Stimulated activated CD8-positive, alpha-beta memory T cell treated with anti-CD3 and anti-CD28 coated beads, Interleukin-7, amount 100 ng/mL, for 24 hours (primary cell): ENCODE measurements around the gene CCR7.

ENCODE experiments used
- DNase-seq: peaks from one replicate; pipeline ENCODE4 v3.0.0-alpha.2; 2020; ENCODE audit warnings: low read depth

The CCR7 gene

DNA sequence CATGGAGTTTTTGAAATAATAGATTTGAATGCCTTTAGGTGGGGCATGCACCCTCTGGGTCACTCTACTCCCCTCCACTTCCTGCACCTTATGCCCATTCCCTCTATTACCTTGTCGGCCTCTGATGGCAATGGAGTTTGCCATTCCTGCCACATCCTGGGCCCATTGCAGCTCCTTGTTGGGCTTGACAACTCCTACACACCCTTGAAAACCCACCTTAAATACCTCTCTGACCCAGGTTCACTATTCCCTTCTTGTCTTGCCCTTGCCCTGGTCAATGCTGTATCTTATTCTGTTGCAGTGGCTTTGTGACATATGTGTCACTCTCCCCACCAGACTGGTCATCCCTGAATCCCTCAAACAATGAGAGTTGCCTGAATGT lies 2.4 kb downstream of the CCR7 start:
- DNase-seq: no peak

DNA sequence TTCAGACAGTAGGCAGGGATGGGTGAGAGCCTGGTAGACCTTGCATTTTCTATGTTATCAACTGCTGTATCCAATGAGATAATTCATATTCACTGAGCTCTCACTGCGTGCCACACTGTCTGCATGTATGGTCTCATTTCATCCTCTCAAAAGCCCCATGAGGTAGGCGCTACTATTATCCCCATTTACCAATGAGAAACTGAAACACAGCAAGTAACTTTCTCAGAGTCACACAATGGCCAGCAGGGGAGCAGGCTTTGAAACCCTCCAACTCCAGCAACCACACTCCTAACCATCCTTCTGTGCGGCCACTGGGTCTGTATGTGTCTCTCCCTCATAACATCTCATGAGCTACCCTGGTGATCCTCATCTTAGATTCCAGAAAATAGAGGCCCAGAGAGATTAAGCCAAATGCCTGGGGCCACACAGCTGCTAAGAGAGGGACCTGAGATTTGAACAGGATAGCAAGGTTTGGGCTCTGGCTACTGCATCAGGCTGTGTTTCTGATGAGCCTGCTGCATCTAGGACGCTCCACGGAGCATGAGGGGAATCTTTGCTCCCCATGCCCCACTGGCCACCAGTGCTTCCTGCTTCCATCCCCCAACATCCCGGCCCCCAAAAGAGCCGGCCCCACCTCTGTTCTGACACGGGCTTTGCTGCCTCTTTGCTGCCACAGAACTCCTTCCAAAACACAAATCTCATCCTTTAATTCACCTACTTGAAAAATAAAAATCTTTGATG lies 3.2 kb downstream of the CCR7 start:
- no peak for DNase-seq

GRCh38 chr17:40561294-40561870 lies 3.9 kb downstream of the CCR7 start:
- DNase-seq: no peak

DNA sequence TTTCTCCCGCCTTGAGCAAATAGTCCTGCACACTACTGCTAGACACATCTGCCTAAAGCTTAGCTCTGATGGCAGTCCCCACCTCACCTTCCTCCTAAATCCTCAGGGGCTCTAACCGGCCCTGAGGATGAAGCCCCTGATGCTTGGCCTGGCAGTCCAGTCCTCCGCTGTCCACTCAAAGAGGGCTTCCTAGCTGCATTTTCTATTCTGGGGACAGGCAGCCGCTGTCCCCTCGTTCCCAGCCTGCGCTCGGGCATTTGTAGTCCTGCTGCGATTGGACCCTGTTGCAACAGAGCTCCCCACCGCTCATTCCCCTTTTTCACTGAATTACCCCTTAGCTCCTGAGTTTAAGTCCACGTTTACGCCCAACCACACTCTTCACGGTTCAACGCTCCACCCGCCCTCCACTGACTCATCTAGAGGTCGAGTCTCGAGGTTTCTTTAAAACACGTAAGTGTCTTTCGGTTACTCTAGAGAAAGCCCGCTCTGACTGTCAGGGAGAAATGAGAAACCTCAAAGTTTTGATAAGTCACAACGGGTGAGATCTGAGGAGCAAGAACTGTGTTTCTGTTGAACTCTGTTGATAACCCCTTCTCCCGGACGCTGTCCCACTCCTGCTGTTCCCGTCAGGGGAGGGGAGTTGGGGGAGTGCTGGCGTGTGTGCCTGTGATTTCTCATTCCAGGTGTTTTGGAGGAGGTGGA lies 4.5 kb downstream of the CCR7 start:
- DNase-seq: no peak

GRCh38 chr17:40559954-40560591 lies 5.2 kb downstream of the CCR7 start:
- DNase-seq: peak; percentile 78

DNA sequence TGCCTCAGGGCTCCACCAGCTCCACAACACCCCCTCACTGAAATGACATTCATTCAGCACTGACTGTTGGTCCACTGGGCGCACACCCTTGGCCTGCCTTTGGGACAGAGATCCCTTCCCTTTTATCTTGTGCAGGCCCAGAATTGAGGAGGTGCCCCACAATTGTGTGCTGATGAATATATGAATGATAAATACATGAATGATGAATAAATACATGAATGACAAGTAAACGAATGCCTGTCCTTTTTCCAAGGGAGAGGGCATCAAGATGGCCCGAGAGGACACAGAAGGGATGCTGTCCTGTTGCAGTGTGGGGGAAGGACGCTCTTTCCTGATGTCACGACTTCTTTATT lies 5.7 kb downstream of the CCR7 start:
- DNase-seq: no peak

DNA sequence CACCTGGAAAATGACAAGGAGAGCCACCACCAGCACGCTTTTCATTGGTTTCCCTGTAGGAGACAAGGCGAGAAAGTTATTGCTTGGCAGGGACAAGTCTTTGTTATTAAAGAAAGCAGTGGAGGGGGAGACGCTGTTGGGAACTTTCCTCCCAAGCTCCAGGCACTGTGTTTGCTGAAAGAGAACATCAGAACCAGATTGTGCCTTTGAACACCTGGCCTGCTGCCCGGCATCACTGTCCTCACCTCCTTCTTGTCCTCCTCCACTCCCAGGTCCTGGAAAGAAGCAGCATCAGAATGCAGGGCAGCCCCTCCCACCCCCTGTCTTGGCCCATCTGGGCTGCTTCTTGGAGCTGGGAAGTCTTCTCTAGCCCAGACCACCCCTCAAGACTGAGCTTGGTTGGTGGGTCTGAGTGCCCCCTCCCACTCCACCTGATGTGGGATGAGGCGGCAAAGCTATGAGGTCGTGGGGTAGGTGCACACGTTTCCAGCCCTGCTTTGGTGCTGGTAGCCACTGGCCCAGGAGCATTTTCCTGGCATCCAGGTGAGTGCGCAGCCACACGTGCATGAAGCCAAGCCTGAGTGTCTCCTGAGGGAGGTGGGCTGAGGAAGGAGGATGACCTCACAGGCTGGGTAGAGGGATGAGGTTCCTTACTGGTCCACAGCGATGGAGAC lies 6.2 kb downstream of the CCR7 start:
- DNase-seq: no peak

- DNase-seq: no peak
Measured at GRCh38 chr17:40558300-40558889, 6.9 kb downstream of the CCR7 start.

DNA sequence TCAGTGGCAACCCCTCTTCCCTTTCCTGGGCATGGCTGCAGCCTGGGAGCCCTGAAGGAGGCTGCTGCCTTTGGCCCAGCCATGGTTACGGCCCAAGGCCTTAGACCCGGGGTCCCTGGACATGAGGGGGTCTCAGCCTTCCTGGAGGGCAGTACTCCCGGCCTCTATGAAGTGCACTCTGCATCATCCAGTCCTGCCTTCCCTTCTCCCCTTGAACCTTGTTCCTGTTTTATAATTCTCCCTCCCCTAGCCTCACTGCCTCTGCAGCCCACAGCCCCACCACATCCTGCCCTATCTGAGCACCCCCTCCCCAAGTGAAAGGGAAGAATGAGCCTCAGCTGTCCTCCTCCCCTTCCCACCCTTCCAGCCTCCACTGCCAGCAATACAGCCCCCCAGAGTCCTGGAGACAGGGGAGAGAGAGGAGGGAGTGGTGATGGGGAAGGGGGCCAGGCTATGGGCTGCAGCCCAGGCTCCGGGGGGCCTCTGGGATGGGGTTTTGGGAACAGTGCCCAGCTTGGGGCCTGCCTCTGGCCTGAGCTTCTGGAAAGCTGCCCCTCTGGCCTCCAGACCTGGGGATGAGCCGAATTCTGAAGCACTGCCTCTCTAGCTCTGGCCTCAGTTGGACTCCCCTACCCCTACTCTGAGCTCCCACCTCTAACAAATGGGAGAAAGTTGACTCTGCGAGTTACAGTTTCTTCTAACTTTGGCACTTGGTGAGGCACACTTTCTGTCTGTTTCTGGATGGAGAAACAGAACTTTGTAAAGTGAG lies 7.6 kb downstream of the CCR7 start:
- DNase-seq: no peak

- no peak for DNase-seq
Measured at GRCh38 chr17:40556884-40557414, 8.3 kb downstream of the CCR7 start.

DNA sequence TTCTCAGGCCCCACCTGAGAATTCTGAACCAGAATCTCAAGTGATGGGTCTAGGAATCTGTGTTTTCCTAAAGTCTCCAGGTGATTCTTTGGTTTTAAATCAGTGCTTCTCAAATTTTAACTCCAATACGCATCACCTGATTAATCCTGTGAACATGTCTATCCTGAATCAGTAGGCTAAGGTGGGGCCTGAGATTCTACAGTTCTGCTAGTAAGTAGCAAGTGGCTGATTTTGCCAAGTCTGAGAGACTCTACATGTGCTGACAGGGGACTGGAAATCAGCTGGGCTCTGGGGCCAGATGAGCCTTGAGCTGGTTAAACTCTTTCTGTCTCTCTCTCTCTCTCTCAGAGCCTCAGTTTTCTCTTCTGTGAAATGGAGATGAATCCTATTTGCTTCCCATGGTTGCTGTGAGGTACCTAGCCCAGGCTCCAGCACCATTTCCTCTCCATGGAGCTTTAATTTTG lies 9.0 kb downstream of the CCR7 start:
- no peak for DNase-seq

DNA sequence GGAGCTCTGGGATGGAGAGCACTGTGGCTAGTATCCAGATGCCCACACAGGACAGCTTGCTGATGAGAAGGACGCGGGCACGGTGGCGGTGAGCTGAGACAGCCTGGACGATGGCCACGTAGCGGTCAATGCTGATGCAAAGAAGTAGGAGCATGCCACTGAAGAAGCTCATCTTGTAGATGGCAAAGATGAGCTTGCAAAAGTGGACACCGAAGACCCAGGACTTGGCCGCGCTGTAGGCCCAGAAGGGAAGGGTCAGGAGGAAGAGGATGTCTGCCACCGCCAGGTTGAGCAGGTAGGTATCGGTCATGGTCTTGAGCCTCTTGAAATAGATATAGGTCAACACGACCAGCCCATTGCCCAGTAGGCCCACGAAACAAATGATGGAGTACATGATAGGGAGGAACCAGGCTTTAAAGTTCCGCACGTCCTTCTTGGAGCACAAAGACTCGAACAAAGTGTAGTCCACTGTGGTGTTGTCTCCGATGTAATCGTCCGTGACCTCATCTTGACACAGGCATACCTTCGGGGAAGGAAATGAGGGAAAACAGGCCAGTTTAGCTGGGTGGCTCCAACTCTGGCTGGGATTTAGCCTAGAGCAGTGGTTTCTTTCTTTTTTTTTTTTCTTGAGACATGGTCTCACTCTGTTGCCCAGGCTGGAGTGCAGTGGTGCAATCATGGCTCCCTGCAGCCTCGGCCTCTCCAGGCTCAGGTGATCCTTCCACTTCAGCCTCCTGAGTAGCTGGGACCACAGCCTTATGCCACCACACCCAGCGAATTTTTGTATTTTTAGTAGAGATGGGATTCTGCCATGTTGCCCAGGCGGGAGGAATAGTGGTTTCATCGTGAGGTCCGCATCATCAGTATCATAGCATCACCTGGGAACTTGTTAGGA lies 9.7 kb downstream of the CCR7 start:
- no peak for DNase-seq

DNA sequence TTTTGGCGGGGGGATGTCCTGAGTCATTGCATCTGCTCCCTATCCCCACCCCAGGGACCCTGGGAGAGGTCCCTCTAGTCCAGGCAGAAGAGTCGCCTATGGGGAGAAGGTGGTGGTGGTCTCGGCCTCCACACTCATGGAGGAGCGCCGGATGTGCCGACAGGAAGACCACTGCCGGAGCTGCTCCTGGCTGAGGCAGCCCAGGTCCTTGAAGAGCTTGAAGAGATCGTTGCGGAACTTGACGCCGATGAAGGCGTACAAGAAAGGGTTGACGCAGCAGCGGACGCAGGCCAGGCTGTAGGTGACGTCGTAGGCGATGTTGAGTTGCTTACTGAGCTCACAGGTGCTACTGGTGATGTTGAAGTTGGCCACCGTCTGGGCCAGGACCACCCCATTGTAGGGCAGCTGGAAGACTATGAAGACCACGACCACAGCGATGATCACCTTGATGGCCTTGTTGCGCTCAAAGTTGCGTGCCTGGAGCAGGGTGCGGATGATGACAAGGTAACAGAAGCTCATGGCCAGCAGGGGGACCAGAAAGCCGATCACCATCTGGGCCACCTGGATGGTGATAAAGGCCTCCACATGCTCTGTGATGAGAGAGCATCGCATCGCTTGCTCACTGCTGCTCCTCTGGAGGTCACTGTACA lies 10.5 kb downstream of the CCR7 start:
- DNase-seq: no peak

GRCh38 chr17:40553694-40554534 lies 11.4 kb downstream of the CCR7 start:
- DNase-seq: no peak

DNA sequence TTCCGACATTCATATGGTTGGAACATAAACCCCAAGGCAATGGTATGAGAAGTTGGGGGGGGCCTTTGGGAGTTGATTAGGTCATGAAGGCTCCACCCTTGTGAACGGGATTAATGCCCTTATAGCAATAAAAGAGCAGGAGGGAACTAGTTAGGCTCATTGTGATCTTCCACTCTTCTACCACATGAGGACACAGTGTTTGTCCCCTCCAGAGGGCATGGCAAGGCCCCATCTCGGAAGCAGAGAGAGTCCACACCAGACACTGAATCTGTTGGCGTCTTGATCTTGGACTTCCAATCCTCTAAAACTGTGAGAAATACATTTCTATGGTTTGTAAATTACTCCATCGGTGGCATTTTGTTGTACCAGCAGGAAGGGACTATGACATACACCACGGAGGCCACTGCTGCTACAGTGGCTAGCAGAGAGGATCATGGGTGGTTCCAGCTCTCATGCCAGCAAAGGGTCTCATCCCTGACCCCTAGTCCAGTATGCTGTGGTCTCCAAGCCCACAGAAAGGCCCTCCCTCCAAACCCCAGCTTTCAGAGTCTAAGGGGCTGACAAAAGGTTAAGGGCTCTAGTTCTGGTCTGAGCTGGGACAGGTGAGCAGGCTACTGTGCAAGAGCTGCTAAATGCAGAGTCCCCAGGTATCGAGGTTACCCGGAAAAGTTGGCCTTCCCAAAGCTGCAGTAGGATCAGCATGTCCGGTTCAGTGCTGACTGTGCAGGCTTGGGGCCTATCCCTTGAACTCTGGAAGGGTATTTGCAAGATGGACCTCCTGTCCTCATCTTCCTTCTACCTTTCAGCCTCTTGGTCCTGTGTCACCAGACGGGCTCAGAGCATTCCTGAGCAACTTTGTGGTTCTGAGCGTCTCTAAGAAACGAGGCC lies 12.2 kb downstream of the CCR7 start:
- no peak for DNase-seq

DNA sequence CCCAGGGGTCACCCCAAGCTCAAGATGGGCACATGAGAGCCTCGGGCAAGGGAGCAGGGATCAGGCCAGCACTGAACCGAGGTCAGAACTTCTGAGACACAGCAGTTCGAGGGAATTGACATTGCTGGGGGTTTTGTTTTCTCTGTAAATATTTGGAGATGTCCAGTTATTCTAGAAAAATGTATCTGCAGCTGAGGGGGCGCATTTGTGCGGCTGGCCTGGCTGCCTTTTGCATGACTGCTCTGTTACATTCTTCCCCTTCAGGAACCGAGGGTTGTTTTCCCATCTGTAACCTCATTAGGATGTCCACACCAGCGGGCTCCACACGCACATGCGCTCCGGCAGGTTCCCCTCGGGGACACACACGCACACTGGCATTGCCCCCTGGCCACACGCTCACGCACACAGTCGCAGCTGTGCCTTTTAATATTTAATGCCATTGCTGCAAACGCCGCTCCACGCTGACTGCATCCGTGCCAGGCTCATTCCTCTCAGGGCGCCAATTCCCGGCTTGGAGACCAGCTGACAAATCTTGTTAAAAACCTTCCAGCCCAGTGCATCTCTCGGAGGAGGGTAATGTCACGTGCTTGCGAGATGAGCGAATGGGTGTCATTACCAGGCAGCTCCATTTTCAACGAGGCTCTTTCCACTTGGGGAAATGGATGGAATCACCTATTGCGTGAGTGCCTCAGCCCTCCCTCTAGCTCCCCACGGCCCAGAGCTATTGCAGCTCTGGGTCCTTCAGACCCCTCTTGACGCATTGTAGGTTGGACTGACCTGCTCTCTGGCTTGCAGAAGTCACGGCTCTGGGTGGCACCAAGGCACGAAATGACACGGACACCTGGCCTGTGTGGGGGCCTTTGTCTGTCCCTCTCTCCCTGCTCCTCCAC lies 13.1 kb downstream of the CCR7 start:
- DNase-seq: no peak
